Measurements from ENCODE around the gene EDA2R. TPM values are rescaled to one million over a fixed set of nuclear protein-coding genes. Genes with fewer than 3 reads are reported as not detected.

The EDA2R gene
- total RNA-seq, result 0.62 TPM

DNA sequence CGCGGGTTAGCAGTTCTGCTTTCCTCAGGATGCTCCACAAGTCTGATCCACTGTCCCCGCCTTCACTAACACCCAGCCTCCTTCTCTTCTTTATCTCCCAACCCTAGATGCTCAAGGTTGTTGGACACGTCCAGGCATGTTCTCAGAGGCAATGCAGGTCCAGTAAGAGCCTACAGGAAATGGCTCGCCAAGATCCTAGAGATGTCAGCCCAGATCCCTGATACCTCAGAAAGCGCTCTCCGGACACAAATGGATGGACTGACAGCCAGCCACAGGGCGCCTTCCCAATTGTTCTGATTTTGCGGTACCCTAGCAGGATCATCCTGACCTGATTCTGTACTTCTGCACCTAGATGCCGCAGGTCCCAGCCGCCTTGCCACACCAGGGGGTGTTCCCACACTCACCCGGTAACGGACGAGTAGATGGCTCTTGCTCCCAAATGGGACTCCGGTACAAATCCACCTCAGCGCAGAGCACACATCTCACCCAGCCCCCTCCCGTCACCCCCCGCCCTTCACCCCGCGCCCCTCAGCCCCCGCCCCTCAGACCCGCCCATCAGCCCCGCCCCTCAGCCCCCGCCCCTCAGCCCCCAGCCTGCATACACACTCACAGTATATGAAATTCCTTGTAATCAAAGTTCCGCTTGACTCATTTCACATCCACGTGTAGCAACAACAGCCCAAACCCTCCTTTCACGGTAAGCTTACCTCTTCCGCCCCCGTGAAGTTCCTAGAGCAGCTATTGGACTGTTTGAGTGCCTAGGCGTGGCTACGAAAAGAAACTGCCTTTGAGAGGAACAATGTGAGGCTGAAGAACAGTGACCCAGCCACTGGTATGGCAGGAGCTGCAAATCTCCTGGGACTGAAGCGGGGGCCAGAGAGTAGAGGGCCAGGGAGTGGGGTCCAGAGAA, at the start of gene EDA2R:
Gene EDA2R, minus strand, starts transcription at position 488 of the 910 bp plus-strand sequence. CDS start 23,058 bp downstream, outside the sequence.
- peak; percentile 0 for DNase-seq

DNA sequence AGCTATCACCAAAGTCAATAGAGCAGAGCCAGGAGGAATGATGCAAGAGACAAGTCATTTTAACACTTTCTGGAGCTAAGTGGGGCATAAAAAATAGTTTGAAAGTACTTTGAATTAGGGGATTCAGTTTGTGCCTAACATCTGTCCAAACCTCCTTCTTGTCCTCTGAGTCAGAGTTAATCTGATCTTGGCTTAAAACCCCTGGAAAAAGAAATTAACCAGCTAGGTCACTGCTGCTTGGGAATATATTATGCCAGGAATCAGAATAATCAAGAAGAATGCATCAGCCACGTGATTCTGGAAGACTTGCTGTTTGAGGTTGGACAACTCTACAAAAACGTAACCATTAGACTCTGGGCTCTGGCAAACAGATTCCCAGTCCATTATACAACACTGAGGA, 45.3 kb upstream of the EDA2R start:
- DNase-seq, result no peak

- no peak for DNase-seq
Measured at GRCh38 chrX:66680451-66680850, 41.6 kb upstream of the EDA2R start.

- no peak for DNase-seq
Measured at GRCh38 chrX:66677430-66677829, 38.6 kb upstream of the EDA2R start.

GRCh38 chrX:66676990-66677389, 38.1 kb upstream of the EDA2R start:
- DNase-seq, result no peak

- no peak for DNase-seq
Measured at GRCh38 chrX:66676413-66676812, 37.5 kb upstream of the EDA2R start.

DNA sequence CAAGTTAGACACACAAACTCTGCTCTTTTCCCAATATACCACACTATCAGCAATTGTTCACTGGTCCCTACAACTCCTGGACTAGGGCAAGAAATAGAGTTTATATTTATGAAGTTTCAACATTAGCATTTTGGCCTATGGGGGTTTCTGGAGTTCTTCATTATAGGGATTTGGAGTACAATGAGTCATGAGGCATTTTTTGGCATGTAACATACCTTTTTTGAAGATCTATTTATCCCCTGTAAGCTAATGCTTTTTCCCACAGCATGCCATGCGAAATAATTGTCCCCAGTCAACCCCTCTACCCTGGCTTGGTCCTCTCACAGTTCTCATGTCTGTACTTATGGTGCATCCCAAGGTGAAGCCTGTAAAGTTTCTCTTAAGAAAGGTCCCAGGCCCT, 36.7 kb upstream of the EDA2R start:
- DNase-seq, result no peak

DNA sequence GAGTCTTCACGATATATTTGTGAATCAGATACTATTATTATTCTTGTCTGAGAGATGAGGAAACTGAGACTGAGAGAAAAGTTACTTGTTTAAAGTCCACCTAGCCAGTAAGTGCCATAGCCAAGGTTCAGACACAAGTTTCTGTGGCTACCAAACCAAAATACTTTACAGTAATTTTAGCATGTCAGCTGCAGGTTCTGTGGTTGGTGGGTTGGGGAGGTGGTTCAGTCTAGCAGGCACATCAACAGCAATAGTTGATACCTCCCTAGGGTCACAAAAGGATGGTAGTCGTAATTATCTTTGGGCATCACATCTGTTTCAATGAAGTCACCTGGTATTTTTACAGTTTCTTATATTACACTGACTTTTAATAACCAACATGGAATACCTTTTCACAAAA, 35.6 kb upstream of the EDA2R start:
- DNase-seq, result no peak

DNA sequence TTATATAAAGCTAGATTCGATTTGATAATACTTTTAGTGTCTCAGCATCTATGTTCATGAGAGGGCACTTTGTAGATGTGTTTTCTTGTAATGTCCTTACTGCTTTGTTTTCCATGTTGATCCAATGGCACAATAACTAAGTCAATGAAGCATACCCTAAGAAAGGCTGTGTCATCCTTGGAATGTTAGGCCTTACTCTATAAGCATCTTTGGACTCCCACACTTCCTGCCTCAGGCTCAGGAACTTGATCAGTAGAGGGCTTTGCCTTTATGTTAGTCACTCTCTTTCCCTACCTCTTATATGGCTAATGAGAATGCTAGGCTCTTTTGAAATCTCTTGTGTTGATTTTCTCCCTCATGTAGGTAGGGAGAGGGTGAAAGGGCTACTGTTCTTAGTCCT, 33.2 kb upstream of the EDA2R start:
- no peak for DNase-seq

DNA sequence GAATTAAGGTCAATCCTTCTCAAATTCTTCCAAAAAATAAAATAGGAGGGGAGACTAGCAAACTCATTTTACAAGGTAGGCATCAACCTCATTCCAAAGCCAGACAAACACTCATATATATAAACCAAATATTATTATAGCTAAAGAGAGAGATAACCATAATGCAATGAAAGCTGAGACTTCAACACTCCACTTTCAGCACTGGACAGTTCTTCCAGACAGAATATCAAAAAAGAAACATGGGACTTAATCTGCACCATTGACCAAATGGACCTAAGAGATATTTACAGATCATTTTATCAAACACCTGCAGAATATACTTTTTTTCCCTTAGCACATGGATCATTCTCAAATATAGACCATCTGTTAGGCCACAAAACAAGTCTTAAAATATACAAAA, 15.5 kb upstream of the EDA2R start:
- DNase-seq, result no peak

GRCh38 chrX:66635360-66635759, 3.5 kb downstream of the EDA2R start:
- DNase-seq, result no peak

DNA sequence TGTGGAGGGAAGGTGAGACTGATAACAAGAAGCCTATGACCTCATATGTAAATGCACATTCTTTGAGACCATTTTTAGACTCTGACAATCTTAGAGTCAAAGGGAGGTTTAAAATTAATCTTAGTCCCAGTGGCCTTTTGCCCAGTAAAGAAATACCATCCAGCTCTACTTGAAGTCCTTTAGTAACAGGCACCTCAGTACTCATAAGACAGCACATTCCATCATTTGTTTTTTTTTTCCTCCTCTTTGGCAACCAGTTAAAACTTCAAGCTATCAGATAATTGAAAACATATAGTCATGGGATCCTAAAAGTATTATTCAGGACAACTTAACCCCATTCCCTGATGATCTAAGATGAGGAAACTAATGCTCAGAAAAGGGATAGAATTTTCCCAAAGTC, 4.6 kb downstream of the EDA2R start:
- DNase-seq, result no peak

GRCh38 chrX:66633541-66633940, 5.3 kb downstream of the EDA2R start:
- DNase-seq, result no peak

- DNase-seq, result no peak
Measured at GRCh38 chrX:66632981-66633380, 5.9 kb downstream of the EDA2R start.

GRCh38 chrX:66632473-66632872, 6.4 kb downstream of the EDA2R start:
- no peak for DNase-seq

- no peak for DNase-seq
Measured at GRCh38 chrX:66625525-66625924, 13.4 kb downstream of the EDA2R start.

- DNase-seq, result no peak
Measured at GRCh38 chrX:66622209-66622608, 16.7 kb downstream of the EDA2R start.

DNA sequence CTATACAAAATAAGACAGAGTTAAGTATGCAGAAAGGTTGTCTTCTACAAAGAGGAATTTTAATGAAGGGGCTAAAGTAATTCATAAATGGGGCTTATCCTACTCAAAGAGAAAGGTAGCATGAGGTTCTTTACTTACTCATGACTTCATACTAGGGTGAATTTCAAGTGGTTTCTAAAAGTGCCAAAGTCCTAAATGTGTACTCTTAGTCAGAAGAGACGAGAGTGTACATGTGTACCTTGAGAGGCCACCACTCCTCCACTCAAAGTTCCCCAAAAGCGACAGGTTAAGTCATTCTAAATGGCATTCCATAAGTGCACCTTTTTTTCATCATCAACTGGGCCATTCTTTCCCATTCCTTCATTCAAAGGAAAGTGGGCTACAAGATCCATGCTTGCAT, 21.9 kb downstream of the EDA2R start:
- DNase-seq, result no peak

- DNase-seq, result peak; percentile 2
Measured at GRCh38 chrX:66602381-66602938, 36.4 kb downstream of the EDA2R start.

DNA sequence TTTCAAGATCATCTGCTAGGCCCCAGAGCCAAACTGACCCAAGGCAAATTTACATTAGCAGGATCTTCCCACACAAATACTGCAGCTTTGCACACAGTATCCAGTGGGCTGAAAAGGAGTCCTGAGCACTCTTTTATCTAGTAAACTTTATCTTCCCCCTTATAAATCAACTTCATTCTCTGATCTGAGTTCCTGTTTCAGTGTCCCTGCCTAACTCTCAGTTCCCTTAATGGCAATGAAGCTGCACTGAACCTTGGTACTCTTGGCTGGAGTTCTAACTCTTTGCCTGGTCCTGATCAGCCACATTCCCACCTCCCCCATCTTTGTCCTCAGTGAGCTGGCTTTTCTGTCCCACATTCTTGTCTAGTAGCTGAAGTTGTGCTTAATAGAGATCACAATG, 37.4 kb downstream of the EDA2R start:
- no peak for DNase-seq

DNA sequence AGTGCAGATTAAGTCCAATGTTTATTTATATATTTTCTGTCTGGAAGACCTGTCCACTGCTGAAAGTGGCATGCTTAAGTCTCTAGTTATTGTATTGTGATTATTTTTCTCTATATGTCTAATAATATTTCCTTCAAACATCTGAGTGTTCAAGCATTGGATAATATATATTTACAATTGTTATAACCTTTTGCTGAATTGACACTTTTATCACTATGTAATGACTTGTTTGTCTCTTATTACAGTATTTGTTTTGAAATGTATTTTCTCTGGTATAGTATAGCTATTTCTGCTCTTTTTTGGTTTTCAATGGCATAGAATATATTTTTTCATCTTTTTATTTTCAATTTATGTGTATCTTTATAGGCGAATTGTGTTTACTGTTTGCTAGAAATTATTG, 59.7 kb downstream of the EDA2R start:
- DNase-seq, result no peak

DNA sequence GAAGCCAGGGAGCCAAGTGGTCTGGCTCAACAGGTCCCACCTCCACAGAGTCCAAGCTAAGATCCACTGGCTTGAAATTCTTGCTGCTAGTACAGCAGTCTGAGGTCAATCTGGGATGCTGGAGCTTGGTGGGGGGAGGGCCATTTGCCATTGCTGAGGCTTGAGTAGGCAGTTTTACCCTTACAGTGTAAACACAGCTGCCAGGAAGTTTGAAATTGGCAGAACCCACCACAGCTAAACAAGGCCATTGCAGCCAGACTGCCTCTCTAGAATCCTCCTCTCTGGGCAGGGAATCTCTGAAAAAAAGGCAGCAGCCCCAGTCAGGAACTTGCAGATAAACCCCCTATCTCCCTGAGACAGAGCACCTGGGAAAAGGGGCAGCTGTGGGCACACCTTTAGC, 84.9 kb downstream of the EDA2R start:
- no peak for DNase-seq

- DNase-seq, result no peak
Measured at GRCh38 chrX:66547847-66548369, 91.0 kb downstream of the EDA2R start.
